ENCODE results near the gene DDIT3.

DDIT3 gene

DNA sequence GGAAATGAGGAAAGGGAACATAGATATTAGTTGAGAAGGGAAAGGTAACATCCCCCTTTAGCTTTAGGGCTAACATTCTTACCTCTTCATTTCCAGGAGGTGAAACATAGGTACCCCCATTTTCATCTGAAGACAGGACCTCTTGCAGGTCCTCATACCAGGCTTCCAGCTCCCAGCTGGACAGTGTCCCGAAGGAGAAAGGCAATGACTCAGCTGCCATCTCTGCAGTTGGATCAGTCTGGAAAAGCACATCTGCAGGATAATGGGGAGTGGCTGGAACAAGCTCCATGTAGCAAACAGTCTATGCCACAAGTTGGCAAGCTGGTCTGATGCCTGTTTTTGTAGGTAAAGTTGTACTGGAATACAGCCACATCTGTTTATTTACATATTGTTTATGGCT is 3.1 kb downstream of the DDIT3 start:
- TF ChIP-seq, protein P1, sequence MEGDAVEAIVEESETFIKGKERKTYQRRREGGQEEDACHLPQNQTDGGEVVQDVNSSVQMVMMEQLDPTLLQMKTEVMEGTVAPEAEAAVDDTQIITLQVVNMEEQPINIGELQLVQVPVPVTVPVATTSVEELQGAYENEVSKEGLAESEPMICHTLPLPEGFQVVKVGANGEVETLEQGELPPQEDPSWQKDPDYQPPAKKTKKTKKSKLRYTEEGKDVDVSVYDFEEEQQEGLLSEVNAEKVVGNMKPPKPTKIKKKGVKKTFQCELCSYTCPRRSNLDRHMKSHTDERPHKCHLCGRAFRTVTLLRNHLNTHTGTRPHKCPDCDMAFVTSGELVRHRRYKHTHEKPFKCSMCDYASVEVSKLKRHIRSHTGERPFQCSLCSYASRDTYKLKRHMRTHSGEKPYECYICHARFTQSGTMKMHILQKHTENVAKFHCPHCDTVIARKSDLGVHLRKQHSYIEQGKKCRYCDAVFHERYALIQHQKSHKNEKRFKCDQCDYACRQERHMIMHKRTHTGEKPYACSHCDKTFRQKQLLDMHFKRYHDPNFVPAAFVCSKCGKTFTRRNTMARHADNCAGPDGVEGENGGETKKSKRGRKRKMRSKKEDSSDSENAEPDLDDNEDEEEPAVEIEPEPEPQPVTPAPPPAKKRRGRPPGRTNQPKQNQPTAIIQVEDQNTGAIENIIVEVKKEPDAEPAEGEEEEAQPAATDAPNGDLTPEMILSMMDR (IDR thresholded peaks at IDR 0.05), result no peak

DNA sequence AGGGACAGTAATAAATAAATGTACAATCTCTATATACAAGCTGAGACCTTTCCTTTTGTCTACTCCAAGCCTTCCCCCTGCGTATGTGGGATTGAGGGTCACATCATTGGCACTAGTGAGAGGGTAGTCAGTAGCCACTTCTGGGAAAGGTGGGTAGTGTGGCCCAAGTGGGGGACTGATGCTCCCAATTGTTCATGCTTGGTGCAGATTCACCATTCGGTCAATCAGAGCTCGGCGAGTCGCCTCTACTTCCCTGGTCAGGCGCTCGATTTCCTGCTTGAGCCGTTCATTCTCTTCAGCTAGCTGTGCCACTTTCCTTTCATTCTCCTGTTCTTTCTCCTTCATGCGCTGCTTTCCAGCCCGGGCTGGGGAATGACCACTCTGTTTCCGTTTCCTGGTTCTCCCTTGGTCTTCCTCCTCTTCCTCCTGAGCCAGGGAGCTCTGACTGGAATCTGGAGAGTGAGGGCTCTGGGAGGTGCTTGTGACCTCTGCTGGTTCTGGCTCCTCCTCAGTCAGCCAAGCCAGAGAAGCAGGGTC is 3.6 kb downstream of the DDIT3 start:
- TF ChIP-seq, protein P1 (IDR thresholded peaks at IDR 0.05), result no peak

DNA sequence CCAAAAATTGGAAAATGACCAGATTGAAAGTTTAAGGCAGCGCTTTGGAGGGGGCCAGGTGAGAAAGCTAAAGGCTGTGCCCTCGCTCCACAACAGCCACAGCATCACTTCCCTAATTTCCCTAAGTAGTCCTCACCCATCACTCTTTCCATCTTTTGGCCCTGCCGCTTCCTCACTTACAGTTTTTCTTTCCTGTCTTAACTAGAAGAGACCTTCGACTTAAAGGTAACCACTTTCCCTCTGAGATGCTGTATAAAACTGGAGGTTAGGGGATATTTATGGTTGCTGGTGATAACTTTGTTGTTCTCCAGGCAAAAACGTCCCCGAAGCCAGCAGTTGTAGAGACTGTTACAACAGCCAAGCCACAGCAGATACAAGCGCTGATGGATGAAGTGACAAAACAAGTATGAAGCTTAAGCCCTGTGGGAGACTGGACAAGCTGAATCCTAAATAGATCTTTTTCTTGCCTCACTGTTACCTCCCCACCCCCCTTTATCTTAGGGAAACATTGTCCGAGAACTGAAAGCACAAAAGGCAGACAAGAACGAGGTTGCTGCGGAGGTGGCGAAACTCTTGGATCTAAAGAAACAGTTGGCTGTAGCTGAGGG is 4.3 kb downstream of the DDIT3 start:
- TF ChIP-seq, protein P1 (IDR thresholded peaks at IDR 0.05), result no peak

DNA sequence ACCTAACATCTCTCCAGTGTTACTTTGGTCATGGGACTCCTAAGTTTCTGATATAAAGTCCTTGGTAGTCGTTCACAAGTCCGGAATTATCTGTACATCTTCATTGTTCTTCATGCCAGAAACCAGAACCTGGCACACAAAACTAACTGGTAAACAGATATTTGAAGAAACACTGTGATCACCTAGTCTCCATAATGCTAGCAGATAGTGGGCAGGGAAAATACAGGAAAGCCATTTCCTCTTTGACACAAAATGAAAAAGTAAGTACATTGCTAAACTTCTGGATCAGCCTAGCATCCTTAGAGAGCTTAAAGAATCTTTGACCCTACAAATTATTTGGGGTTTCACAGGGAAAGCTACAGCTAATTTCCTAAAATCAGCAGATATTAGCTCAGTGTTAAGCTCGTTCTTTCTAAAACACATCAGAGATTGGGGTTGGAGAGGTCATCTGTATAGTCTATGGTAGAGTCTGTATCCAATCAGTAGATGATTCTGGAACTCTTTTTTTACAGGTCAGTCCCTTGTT is 4.8 kb downstream of the DDIT3 start:
- TF ChIP-seq, protein P1 (IDR thresholded peaks at IDR 0.05), result no peak

DNA sequence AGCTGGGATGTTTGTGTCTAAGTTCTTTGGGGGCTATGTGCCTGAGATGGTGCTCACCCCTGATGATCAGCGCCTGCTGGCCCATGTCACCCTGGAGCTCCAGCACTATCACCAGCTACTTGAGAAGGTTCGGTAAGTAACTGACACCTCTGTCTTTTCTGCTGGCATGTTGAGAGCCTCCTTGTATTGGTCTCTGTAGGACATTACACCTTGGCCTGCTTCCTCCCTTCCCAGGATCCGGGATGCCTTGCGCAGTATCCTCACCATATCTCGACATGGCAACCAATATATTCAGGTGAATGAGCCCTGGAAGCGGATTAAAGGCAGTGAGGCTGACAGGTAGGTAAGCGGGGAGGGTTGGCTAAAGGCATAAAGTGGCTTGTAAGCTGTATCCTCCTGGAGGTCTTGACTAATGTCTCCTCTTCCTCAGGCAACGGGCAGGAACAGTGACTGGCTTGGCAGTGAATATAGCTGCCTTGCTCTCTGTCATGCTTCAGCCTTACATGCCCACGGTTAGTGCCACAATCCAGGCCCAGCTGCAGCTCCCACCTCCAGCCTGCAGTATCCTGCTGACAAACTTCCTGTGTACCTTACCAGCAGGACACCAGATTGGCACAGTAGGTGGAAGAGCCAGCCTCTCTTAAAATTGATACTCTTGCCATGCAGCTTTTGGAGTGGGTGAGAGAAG is 5.5 kb downstream of the DDIT3 start:
- TF ChIP-seq, protein P1 (IDR thresholded peaks at IDR 0.05), result no peak

DNA sequence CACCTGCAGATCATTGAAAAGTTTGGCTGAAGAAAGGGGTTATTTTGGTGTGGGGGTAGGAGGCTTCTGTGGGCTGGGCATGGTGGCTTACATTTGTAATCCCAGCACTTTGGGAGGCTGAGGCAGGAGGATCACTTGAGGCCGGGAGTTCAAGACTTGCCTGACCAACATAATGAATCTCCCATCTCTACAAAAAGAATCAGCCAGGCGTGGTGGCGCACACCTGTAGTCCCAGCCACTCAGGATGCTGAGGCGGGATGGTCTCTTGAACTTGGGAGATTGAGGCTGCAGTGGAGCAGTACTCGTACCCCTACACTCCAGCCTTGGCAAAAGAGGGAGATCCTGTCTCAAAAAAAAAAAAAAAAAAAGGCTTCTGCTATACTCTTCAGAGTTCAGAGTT is 7.0 kb downstream of the DDIT3 start:
- TF ChIP-seq, protein P1 (IDR thresholded peaks at IDR 0.05), result no peak

DNA sequence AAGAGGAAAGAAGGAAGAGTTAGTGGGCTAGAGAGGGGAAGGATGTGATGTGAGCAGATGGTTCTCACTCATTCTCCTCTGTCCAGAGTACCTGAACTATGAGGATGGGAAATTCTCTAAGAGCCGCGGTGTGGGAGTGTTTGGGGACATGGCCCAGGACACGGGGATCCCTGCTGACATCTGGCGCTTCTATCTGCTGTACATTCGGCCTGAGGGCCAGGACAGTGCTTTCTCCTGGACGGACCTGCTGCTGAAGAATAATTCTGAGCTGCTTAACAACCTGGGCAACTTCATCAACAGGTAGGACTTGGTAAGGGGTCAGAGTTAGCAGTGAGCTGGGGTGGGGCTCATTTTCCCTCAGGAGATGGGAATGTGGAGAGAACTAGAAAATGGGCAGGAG is 7.6 kb downstream of the DDIT3 start:
- TF ChIP-seq, protein P1 (IDR thresholded peaks at IDR 0.05), result no peak
